Measurements from ENCODE around the gene NR6A1. TPM values are rescaled to one million over a fixed set of nuclear protein-coding genes. Genes with fewer than 3 reads are reported as not detected.

NR6A1 gene
- total RNA-seq, 1 experiment from 2014 or later, result 99.3 TPM

- no peak for TF ChIP-seq CTCF (conservative IDR thresholded peaks at IDR 0.05)
- peaks cover 0 to 4% of the 10 kb centered on the region in 2 experiments; a peak in 2 of 5 replicates for H3K9me3 Mint-ChIP-seq
- no peak overlapping the region for H3K23ac ChIP-seq (ENCODE audit: insufficient read length, low read depth, low read length)
- H2AK5ac ChIP-seq (ENCODE audit: insufficient read length, low read length), result no peak overlapping the region
- no peak overlapping the region for H3K9ac ChIP-seq (ENCODE audit: extremely low read depth, insufficient read length, low read length)
- H3K79me1 ChIP-seq (ENCODE audit: insufficient read depth, low read depth, low read length, poor library complexity, severe bottlenecking), result peaks cover 8% of the 10 kb centered on the region
- no peak overlapping the region for H3K27ac ChIP-seq (ENCODE audit: insufficient read length, low read depth, low read length)
- no peak overlapping the region for H3K4me3 Mint-ChIP-seq
- no peaks in the 10 kb centered on the region for H3K9me3 ChIP-seq (ENCODE audit: control insufficient read depth, low read depth, low read length)
- H3K18ac ChIP-seq (ENCODE audit: insufficient read length, low read depth, low read length), result no peak overlapping the region
- no CpG with 5 or more reads among the region's 4 CpGs for whole genome bisulfite sequencing (ENCODE audit: extremely low coverage, insufficient read length, low lambda C conversion rate)
- no peak overlapping the region for H3T11ph ChIP-seq (ENCODE audit: low read length)
- no peak overlapping the region for H2AFZ ChIP-seq (ENCODE audit: low read length)
- H3K4me1 Mint-ChIP-seq, result peaks cover 20 to 26% of the 10 kb centered on the region in 2 experiments
- no peak overlapping the region for H4K91ac ChIP-seq (ENCODE audit: insufficient read length, low read depth, low read length)
- no peak overlapping the region for H3K27ac Mint-ChIP-seq
- DNase-seq, result no peak
- no peaks in the 10 kb centered on the region for H3K27me3 Mint-ChIP-seq (ENCODE audit: low read depth)
- peaks cover 10 to 14% (median 13%) of the 10 kb centered on the region in 3 experiments for H3K36me3 Mint-ChIP-seq (ENCODE audit: insufficient read depth in 1 of 3, low read depth in 3 of 3)
- H2BK5ac ChIP-seq (ENCODE audit: insufficient read length, low read length), result no peak overlapping the region
- H2BK15ac ChIP-seq (ENCODE audit: low read depth, low read length), result no peak overlapping the region
- no peak overlapping the region for H2BK12ac ChIP-seq (ENCODE audit: insufficient read length, low read depth, low read length)
- H3K4ac ChIP-seq (ENCODE audit: low read depth, low read length), result no peak overlapping the region
- no peak overlapping the region for H2BK120ac ChIP-seq (ENCODE audit: low read depth, low read length, poor library complexity, severe bottlenecking)
- H3K14ac ChIP-seq (ENCODE audit: insufficient read depth, low read length), result no peak overlapping the region
- H2BK20ac ChIP-seq (ENCODE audit: low read depth, low read length, poor library complexity, severe bottlenecking), result no peak overlapping the region
- peaks cover 3% of the 10 kb centered on the region for H3K4me1 ChIP-seq (ENCODE audit: insufficient read depth, low read length)
- no peaks in the 10 kb centered on the region for H3K27me3 ChIP-seq (ENCODE audit: insufficient read depth, low read length)
- H3K56ac ChIP-seq (ENCODE audit: insufficient read length, low read depth, low read length), result no peak overlapping the region
- H4K5ac ChIP-seq (ENCODE audit: insufficient read length, low read depth, low read length), result no peak overlapping the region
- no peak overlapping the region for H4K8ac ChIP-seq (replicated peaks; ENCODE audit: insufficient read length, low read depth, low read length)
- no peak overlapping the region for H3K4me2 ChIP-seq (ENCODE audit: insufficient read depth, insufficient read length, low read length)
- H3K79me2 ChIP-seq (ENCODE audit: insufficient read depth, low read length), result peaks cover 6% of the 10 kb centered on the region; the same call in 1 of the 2 replicates
- H4K20me1 ChIP-seq (ENCODE audit: control insufficient read depth, insufficient read depth, insufficient read length), result no peaks in the 10 kb centered on the region
- no peaks in the 10 kb centered on the region for H3K23me2 ChIP-seq (ENCODE audit: insufficient read length, low read depth, low read length, poor library complexity, severe bottlenecking)
These were observed 60.3 kb downstream of the NR6A1 start for GRCh38 chr9:124710766-124711165.

Measured in H9 (cell line).